Adrenal gland (tissue), 5 donors: ENCODE measurements around the gene MBD2.

ENCODE experiments used
- POLR2A ChIP-seq, 2 donors: fragments of 450-650 bp; IDR thresholded peaks; one replicate each; pipeline ENCODE4 v1.6.1; 2017; ENCODE audit warnings: antibody characterized with exemption in 2 of 2, mild to moderate bottlenecking in 2 of 2, moderate library complexity in 1 of 2
- TF ChIP-seq, protein P1 (sequence below), 6 experiments: fragments of 450-650 bp in 4 of 6; fragments of 200-600 bp in 2 of 6; sonication (generic) in 1 of 6; IDR thresholded peaks; 1 replicate in 5 of 6; 2 replicates in 1 of 6; pipeline versions ENCODE4 v1.5.1 to v1.8.0; 2016 to 2021; ENCODE audit warnings: antibody characterized with exemption in 6 of 6, mild to moderate bottlenecking in 2 of 6, moderate library complexity in 1 of 6
- donor health status: DM: no; HTN: no; CAD: no.

DNA sequence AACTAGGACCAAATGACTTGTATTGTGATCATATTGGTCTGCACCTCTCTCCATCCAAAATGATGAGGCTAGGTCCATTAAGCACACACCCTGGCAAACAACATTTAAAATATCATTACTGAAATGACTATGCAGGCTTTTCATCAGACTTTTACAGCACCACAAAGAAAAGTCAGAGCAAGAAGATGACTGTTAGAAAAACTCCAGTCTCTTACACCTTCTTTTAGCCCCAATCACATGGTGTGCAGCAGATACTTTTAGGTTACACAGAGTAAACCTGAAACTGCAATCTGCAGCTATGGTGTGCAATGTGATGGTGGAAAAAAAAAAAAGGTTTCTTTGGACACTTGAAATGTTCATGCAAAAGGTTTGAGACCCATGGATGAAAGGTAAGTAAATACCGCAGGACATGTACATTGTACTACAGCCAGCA, 39.5 kb upstream of the MBD2 start:
- TF ChIP-seq, protein P1, sequence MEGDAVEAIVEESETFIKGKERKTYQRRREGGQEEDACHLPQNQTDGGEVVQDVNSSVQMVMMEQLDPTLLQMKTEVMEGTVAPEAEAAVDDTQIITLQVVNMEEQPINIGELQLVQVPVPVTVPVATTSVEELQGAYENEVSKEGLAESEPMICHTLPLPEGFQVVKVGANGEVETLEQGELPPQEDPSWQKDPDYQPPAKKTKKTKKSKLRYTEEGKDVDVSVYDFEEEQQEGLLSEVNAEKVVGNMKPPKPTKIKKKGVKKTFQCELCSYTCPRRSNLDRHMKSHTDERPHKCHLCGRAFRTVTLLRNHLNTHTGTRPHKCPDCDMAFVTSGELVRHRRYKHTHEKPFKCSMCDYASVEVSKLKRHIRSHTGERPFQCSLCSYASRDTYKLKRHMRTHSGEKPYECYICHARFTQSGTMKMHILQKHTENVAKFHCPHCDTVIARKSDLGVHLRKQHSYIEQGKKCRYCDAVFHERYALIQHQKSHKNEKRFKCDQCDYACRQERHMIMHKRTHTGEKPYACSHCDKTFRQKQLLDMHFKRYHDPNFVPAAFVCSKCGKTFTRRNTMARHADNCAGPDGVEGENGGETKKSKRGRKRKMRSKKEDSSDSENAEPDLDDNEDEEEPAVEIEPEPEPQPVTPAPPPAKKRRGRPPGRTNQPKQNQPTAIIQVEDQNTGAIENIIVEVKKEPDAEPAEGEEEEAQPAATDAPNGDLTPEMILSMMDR (IDR thresholded peaks at IDR 0.05): no peak
- TF ChIP-seq POLR2A (IDR thresholded peaks at IDR 0.05): no peak
